AG04449 (cell line): ENCODE measurements around the gene B4GALNT3.

Experiments used
- CTCF ChIA-PET: fragments of 350-600 bp; formaldehyde crosslinking; extraction: SDS; loops from one replicate; lab custom pipeline; 2021; ENCODE audit warnings: antibody characterized with exemption; lab: Yijun Ruan, JAX
- POLR2A ChIA-PET: fragments of 400-600, 350-600 bp; formaldehyde crosslinking; extraction: SDS; loops from one replicate; lab custom pipeline; 2020; ENCODE audit warnings: antibody characterized with exemption, inconsistent platforms; lab: Yijun Ruan, JAX
- DNase-seq: peaks from one replicate; pipeline ENCODE4 v3.0.0-alpha.2; 2010; ENCODE audit warnings: low read depth, low spot score
- H3K4me3 ChIP-seq: 2 replicates; pipeline ENCODE4 v1.5.1; 2011; ENCODE audit warnings: low read depth, mild to moderate bottlenecking, control low read depth, low read length
- TF ChIP-seq, protein P1 (sequence below): IDR thresholded peaks from one replicate; pipeline ENCODE4 v1.5.1; 2011; ENCODE audit warnings: mild to moderate bottlenecking, moderate library complexity, low read length, control low read depth, inconsistent platforms; ENCODE audit not compliant: insufficient read depth; ENCODE audit errors: missing control alignments

Gene B4GALNT3

DNA sequence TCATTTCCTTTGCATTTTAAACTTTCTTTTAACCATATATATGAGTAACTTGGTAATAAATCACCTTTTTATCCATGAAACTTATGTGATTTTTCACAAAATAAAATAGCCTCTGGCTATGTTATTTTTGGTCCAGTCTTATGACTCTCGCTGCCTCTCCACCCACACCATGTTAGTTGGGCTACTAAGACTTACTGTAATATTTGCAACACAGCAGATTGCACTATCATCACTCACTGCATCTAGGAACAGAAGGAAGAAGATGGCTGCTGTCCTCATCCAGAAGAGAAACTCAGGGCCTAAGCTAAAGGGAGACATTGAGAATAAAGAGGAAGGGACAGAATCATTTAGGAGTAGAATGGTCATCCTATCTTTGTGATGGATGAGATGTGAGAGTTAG lies 12.6 kb upstream of the B4GALNT3 start:
- TF ChIP-seq, protein P1, sequence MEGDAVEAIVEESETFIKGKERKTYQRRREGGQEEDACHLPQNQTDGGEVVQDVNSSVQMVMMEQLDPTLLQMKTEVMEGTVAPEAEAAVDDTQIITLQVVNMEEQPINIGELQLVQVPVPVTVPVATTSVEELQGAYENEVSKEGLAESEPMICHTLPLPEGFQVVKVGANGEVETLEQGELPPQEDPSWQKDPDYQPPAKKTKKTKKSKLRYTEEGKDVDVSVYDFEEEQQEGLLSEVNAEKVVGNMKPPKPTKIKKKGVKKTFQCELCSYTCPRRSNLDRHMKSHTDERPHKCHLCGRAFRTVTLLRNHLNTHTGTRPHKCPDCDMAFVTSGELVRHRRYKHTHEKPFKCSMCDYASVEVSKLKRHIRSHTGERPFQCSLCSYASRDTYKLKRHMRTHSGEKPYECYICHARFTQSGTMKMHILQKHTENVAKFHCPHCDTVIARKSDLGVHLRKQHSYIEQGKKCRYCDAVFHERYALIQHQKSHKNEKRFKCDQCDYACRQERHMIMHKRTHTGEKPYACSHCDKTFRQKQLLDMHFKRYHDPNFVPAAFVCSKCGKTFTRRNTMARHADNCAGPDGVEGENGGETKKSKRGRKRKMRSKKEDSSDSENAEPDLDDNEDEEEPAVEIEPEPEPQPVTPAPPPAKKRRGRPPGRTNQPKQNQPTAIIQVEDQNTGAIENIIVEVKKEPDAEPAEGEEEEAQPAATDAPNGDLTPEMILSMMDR: no peak
- POLR2A ChIA-PET: no interaction called here
- CTCF ChIA-PET: interaction anchor here (0.7 to 13.0 kb wide), 3 partner anchors 10 to 101 kb away, joined by 3 to 236 read pairs (median 217); no protein-coding TSS in a partner anchor
- no peak for DNase-seq
- H3K4me3 ChIP-seq: no peak overlapping the region

DNA sequence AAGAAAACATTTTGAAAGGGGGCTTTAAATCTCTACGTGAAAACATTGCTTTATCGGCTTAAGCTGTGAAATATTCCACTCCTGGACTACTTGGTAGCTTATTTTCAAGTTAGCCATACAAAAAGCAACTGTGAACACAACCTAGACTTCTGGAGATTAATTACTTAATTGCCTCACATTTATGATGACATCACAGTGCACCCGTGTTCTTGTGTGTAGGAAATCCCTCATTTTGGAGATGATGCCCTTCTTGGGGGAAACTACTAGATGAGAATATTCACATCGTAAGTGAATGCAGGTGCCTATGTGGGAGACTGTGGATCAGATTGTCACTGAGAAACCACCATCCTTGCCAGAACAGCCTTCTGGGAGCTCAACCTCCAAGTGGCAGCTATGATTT lies 10.5 kb upstream of the B4GALNT3 start:
- CTCF ChIA-PET: interaction anchor here (0.9 to 13.0 kb wide), 11 partner anchors 8 to 121 kb away, joined by 3 to 236 read pairs (median 5); no protein-coding TSS in a partner anchor
- H3K4me3 ChIP-seq: no peak overlapping the region
- TF ChIP-seq, protein P1: no peak
- no peak for DNase-seq
- POLR2A ChIA-PET: no interaction called here

DNA sequence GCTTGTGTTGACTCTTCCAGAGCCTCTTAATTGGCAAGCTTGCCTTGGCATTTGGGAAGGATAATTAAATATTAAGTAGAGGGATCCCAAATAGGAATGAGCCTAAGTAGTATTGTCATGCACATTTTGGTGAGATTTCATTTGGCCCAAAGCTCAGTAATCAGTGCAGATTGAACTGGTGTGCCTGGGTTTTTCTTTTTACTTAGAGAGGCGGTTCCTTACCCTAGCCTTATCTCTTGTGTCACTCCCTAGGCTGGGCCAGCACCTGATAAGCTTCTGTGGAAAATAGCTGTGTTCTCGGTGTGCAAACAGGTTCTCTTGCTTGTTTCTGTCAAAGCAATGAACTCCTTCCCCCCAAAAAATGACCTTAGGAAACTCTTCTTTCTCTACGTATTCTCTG lies 9.3 kb upstream of the B4GALNT3 start:
- no peak for DNase-seq
- no peak overlapping the region for H3K4me3 ChIP-seq
- POLR2A ChIA-PET: no interaction called here
- CTCF ChIA-PET: interaction anchor here (0.7 to 13.0 kb wide), 12 partner anchors 10 to 371 kb away, joined by 3 to 236 read pairs (median 4); no protein-coding TSS in a partner anchor
- TF ChIP-seq, protein P1: no peak

DNA sequence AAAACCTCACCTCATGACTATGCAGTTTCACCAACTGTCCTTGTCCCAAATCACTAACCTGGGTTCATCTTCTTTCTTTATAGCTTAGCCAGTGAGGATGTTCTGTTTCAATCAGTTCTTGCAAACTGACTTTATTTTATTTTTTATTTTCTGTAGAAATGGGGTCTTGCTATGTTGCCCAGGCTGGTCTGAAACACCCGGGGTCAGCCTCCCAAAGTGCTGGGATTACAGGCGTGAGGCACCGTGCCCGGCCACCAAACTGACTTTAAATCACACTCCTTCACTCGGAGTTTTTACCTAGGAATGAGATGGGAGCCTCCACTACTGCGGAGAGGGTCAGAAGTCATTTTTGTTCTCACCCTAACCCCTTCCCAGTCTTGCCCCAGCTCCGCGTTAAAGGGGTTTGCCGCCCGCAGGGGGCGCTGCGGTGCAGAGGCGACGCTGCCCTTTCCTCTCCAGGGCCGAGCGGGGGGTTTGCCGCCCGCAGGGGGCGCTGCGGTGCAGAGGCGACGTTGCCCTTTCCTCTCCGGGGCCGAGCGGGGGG lies 7.0 kb upstream of the B4GALNT3 start:
- TF ChIP-seq, protein P1: peak; percentile 0
- no peak for DNase-seq
- ChIA-PET POLR2A (no interaction called here), CTCF (interaction anchor here (0.9 to 13.0 kb wide), 21 partner anchors 11 to 120 kb away, joined by 3 to 236 read pairs (median 6); no protein-coding TSS in a partner anchor)
- H3K4me3 ChIP-seq: no peak overlapping the region

DNA sequence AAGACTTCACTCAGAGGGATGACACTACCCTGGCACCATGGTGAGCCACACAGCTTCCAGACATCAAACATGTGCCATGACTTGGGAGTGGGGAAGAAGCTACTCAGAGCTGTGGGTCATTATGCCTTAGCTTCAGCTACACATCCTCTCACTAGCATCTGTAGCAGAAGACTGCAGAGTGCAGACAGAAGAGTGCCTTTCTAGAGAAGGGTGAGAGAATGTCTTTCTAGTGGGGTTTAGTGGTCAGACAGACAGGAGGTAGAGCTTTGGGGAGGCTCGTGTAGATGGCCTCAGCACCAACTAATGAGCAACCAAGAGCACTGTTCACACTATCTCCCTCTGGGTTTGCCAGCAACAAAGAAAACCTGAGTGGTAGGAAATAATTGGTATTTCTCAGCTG lies 4.9 kb upstream of the B4GALNT3 start:
- TF ChIP-seq, protein P1: no peak
- ChIA-PET CTCF (interaction anchor here (0.6 to 13.0 kb wide), 14 partner anchors 8 to 497 kb away, joined by 3 to 236 read pairs (median 10); partner anchors contain the start of gene CCDC77), POLR2A (no interaction called here)
- no peak overlapping the region for H3K4me3 ChIP-seq
- no peak for DNase-seq

DNA sequence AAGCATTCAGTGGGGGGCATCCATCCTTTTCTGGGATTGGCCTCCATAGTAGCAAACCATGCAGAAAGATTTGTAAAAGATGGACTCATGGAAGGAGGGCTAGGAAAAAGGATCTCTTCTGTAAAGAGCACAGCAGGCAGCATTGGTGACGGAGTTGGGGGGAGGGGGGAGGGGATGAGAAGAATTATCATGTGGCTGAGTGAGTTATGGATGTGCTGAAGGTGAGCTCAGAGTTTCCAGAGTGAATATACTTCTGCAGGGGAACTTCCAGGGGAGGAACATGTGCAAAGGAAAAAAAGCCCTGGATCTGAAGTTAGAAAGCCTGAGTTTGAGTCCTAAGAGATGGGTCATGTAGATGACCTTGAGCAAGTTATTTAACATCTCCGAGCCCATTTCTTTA lies 3.9 kb upstream of the B4GALNT3 start:
- TF ChIP-seq, protein P1: no peak
- CTCF ChIA-PET: interaction anchor here (1.8 to 13.0 kb wide), 9 partner anchors 7 to 96 kb away, joined by 6 to 236 read pairs (median 31); no protein-coding TSS in a partner anchor
- no peak overlapping the region for H3K4me3 ChIP-seq
- no peak for DNase-seq
- POLR2A ChIA-PET: no interaction called here
